PC-3 (cell line): Measurements from ENCODE around the gene PYGM.

Experiments used
- CTCF ChIP-seq: fragments of 300-600 bp; sonication (generic); conservative IDR thresholded peaks from 2 replicates; pipeline ENCODE4 v1.5.1; 2017; ENCODE audit warnings: antibody characterized with exemption, low read depth, mild to moderate bottlenecking, low read length
- EZH2 ChIP-seq: fragments of 300-600 bp; sonication (generic); IDR thresholded peaks from one replicate; pipeline ENCODE4 v1.6.1; 2017; ENCODE audit warnings: antibody characterized with exemption, mild to moderate bottlenecking, low read length; ENCODE audit not compliant: unreplicated experiment
- EZH2phosphoT487 ChIP-seq: fragments of 300-600 bp; sonication (generic); IDR thresholded peaks from 2 replicates; pipeline ENCODE4 v1.6.1; 2018; ENCODE audit warnings: mild to moderate bottlenecking, antibody characterized with exemption, low read length, borderline replicate concordance

- TF ChIP-seq CTCF (peak; percentile 93), EZH2 (no peak), EZH2phosphoT487 (no peak)
Observed at GRCh38 chr11:64787526-64788320, 27.9 kb upstream of the PYGM start.
